ENCODE measurements around the gene PLAGL2. TPM values are rescaled to one million over a fixed set of nuclear protein-coding genes. Genes with fewer than 3 reads are reported as not detected.

Gene PLAGL2
- total RNA-seq, 2 experiments from 2014 or later = 15.6 to 16.9 TPM

DNA sequence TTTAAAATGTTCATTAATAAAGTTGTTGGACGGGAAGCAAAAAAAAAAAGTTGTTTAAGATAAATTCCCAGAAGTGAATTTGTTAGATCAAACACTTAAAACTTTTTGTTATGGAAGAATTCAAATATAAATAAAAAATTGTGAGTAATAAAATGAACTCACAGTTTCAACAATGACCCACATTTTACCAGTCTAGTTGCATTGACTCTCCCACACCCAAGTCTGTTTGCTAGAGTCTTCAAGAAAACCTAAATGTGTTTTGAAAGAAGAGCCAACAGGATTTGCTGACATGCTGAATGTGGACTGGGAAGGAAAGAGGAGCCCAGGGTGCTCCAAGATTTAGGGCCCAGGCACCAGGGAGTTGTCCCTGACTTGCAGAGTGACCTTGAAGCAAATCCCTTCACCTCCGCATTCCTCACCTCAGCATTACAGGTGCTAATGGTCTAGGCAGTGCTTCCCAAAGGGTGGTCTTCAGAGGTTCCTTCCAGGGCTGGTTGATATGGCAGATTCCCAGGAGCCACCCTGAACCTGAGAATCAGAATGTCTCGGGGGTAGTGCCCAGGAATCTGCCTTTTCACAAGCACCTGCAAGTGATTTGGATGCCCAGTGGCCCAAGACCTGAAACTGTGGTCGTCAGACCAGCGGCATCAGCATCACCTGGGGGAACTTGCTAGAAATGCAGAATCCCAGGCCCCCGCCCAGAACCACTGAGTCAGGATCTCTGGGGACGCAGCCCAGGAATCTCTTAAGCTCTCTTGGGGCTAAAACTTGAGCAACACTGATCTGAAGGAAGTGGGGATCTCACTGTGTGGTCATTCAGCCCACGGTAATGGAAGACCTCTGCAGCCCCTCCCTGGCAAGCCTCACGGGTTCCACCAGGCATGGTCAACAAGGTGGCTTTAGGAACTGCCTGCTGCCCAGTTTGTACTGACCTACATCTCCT, 31.2 kb upstream of the PLAGL2 start:
- H3K27ac Mint-ChIP-seq = no peak overlapping the region
- no peak overlapping the region for H3K27ac ChIP-seq (ENCODE audit: low read depth in 1 of 2, low read length in 2 of 2)
- no peaks in the 10 kb centered on the region for H3K4me1 Mint-ChIP-seq (ENCODE audit: low read depth)
- TF ChIP-seq, protein P1, sequence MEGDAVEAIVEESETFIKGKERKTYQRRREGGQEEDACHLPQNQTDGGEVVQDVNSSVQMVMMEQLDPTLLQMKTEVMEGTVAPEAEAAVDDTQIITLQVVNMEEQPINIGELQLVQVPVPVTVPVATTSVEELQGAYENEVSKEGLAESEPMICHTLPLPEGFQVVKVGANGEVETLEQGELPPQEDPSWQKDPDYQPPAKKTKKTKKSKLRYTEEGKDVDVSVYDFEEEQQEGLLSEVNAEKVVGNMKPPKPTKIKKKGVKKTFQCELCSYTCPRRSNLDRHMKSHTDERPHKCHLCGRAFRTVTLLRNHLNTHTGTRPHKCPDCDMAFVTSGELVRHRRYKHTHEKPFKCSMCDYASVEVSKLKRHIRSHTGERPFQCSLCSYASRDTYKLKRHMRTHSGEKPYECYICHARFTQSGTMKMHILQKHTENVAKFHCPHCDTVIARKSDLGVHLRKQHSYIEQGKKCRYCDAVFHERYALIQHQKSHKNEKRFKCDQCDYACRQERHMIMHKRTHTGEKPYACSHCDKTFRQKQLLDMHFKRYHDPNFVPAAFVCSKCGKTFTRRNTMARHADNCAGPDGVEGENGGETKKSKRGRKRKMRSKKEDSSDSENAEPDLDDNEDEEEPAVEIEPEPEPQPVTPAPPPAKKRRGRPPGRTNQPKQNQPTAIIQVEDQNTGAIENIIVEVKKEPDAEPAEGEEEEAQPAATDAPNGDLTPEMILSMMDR (IDR thresholded peaks at IDR 0.05) = no peak
- ChIA-PET POLR2A (no interaction called here), CTCF (no interaction called here)
- H3K27me3 ChIP-seq (ENCODE audit: control insufficient read depth in 1 of 2, insufficient read depth in 2 of 2, low read length in 2 of 2) = no peaks in the 10 kb centered on the region
- H3K36me3 ChIP-seq (ENCODE audit: insufficient read depth, low read length) = peaks cover 24% of the 10 kb centered on the region
- DNase-seq (no peak), ATAC-seq (ENCODE audit: poor library complexity) (no peak)
- H3K27me3 Mint-ChIP-seq = no peaks in the 10 kb centered on the region
- no peak overlapping the region for H3K4me3 Mint-ChIP-seq
- H3K4me1 ChIP-seq (ENCODE audit: insufficient read depth, low read length) = no peaks in the 10 kb centered on the region
- H3K4me3 ChIP-seq (ENCODE audit: low read length) = no peak overlapping the region
- H3K9me3 ChIP-seq (ENCODE audit: control insufficient read depth in 1 of 2, insufficient read depth in 1 of 2, low read length in 2 of 2) = no peaks in the 10 kb centered on the region
- intact Hi-C loops (cut with DNase I, micrococcal nuclease) = loop anchor here in 1 of 2 experiments (10.0 kb wide), 1 partner anchor 416 kb away; no protein-coding TSS in a partner anchor
- H3K9me3 Mint-ChIP-seq = no peaks in the 10 kb centered on the region
- H3K36me3 Mint-ChIP-seq (ENCODE audit: low read depth) = peaks cover 30% of the 10 kb centered on the region

DNA sequence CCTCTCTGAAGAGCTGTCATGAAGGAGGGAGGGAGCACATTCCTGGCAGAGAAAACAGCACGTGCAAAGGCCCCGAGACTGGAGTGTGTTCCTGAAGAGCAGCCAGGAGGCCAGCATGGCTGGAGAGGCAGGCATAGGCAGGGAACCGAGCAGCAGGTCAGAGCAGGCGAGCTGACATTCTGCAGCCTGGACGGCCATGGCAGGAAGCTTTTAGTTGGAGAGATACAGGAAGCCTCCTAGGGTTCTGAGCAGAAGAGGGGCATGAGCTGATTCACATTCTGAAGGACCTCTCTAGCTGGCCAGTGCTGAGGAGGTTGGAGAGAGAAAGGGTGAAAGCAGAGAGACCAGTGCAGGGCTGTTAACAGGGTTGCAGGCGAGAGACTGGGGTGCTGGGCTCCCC, 29.9 kb upstream of the PLAGL2 start:
- no peaks in the 10 kb centered on the region for H3K9me3 ChIP-seq (ENCODE audit: control insufficient read depth in 1 of 2, insufficient read depth in 1 of 2, low read length in 2 of 2)
- no peak overlapping the region for H3K27ac Mint-ChIP-seq
- peaks cover 11% of the 10 kb centered on the region for H3K4me1 Mint-ChIP-seq (ENCODE audit: low read depth)
- peaks cover 12% of the 10 kb centered on the region for H3K4me1 ChIP-seq (ENCODE audit: insufficient read depth, low read length)
- CTCF ChIA-PET = no interaction called here
- H3K9me3 Mint-ChIP-seq = no peaks in the 10 kb centered on the region
- no peaks in the 10 kb centered on the region for H3K27me3 ChIP-seq (ENCODE audit: control insufficient read depth in 1 of 2, insufficient read depth in 2 of 2, low read length in 2 of 2)
- TF ChIP-seq, protein P1 (IDR thresholded peaks at IDR 0.05) = no peak
- no peak overlapping the region for H3K27ac ChIP-seq (ENCODE audit: low read depth in 1 of 2, low read length in 2 of 2)
- no peak overlapping the region for H3K4me3 ChIP-seq (ENCODE audit: low read length)
- intact Hi-C loops (cut with DNase I, micrococcal nuclease) = loop anchor here in 1 of 2 experiments (10.0 kb wide), 1 partner anchor 417 kb away; no protein-coding TSS in a partner anchor
- POLR2A ChIA-PET = no interaction called here
- H3K27me3 Mint-ChIP-seq = no peaks in the 10 kb centered on the region
- no peak overlapping the region for H3K4me3 Mint-ChIP-seq
- DNase-seq = no peak
- peaks cover 41% of the 10 kb centered on the region for H3K36me3 Mint-ChIP-seq (ENCODE audit: low read depth)
- peaks cover 33% of the 10 kb centered on the region for H3K36me3 ChIP-seq (ENCODE audit: insufficient read depth, low read length)
- no peak for ATAC-seq (ENCODE audit: poor library complexity)

- Histone ChIP-seq H3K4me1 (ENCODE audit: insufficient read depth, low read length) (peaks cover 18% of the 10 kb centered on the region), H3K36me3 (ENCODE audit: insufficient read depth, low read length) (peaks cover 33% of the 10 kb centered on the region), H3K9me3 (ENCODE audit: control insufficient read depth in 1 of 2, insufficient read depth in 1 of 2, low read length in 2 of 2) (no peaks in the 10 kb centered on the region), H3K27me3 (ENCODE audit: control insufficient read depth in 1 of 2, insufficient read depth in 2 of 2, low read length in 2 of 2) (no peaks in the 10 kb centered on the region), H3K4me3 (ENCODE audit: low read length) (no peak overlapping the region), H3K27ac (ENCODE audit: low read depth in 1 of 2, low read length in 2 of 2) (no peak overlapping the region)
- intact Hi-C loops (cut with DNase I, micrococcal nuclease) = loop anchor here in 1 of 2 experiments (10.0 kb wide), 1 partner anchor 418 kb away; no protein-coding TSS in a partner anchor
- TF ChIP-seq, protein P1 (IDR thresholded peaks at IDR 0.05) = no peak
- H3K9me3 Mint-ChIP-seq = no peaks in the 10 kb centered on the region
- peaks cover 46% of the 10 kb centered on the region for H3K36me3 Mint-ChIP-seq (ENCODE audit: low read depth)
- no peak overlapping the region for H3K4me3 Mint-ChIP-seq
- DNase-seq = no peak
- H3K27me3 Mint-ChIP-seq = no peaks in the 10 kb centered on the region
- H3K4me1 Mint-ChIP-seq (ENCODE audit: low read depth) = peaks cover 17% of the 10 kb centered on the region
- ChIA-PET POLR2A (no interaction called here), CTCF (no interaction called here)
- no peak overlapping the region for H3K27ac Mint-ChIP-seq
- no peak for ATAC-seq (ENCODE audit: poor library complexity)
Observed at GRCh38 chr20:32236819-32237218, 29.3 kb upstream of the PLAGL2 start.

All from CD4-positive, alpha-beta T cell (primary cell).